Mesendoderm (in vitro differentiated cells): ENCODE results near the gene MAPK8IP1.
A peak's percentile ranks its signal among the peaks of the same experiment; 100 is the strongest.

Source experiments
- DNase-seq: peaks from one replicate; pipeline ENCODE4 v3.0.0; 2013
- H2AK5ac ChIP-seq: 2 replicates; pipeline ENCODE4 v1.6.1; 2013; ENCODE audit warnings: low read length, inconsistent platforms
- H2BK120ac ChIP-seq: 2 replicates; pipeline ENCODE4 v1.6.1; 2013; ENCODE audit warnings: low read depth, mild to moderate bottlenecking, low read length, moderate library complexity, mixed read lengths
- H2BK15ac ChIP-seq: replicated peaks from 2 replicates; pipeline ENCODE4 v1.6.1; 2013; ENCODE audit warnings: low read depth, mild to moderate bottlenecking, moderate library complexity
- H2BK5ac ChIP-seq: 2 replicates; pipeline ENCODE4 v1.6.1; 2013; ENCODE audit warnings: low read length, inconsistent platforms
- H3K18ac ChIP-seq: 2 replicates; pipeline ENCODE4 v1.6.1; 2013; ENCODE audit warnings: mild to moderate bottlenecking, low read length, mixed read lengths
- H3K23ac ChIP-seq: one replicate; pipeline ENCODE4 v1.6.1; 2013; ENCODE audit warnings: low read length
- H3K27ac ChIP-seq: 2 replicates; pipeline ENCODE4 v1.5.1; 2013; ENCODE audit warnings: low read depth, mild to moderate bottlenecking, inconsistent platforms, low read length, moderate library complexity
- H3K27me3 ChIP-seq: 2 replicates; pipeline ENCODE4 v1.6.1; 2013; ENCODE audit warnings: low read length, control low read depth, mild to moderate bottlenecking, inconsistent platforms; ENCODE audit not compliant: insufficient read depth, poor library complexity
- H3K36me3 ChIP-seq: 2 replicates; pipeline ENCODE4 v1.6.1; 2013; ENCODE audit warnings: low read length, inconsistent platforms; ENCODE audit not compliant: control insufficient read depth, insufficient read depth
- H3K4ac ChIP-seq: one replicate; pipeline ENCODE4 v1.6.1; 2013; ENCODE audit warnings: low read depth, mild to moderate bottlenecking, low read length, moderate library complexity
- H3K4me1 ChIP-seq: 2 replicates; pipeline ENCODE4 v1.6.1; 2013; ENCODE audit warnings: low read depth, low read length, inconsistent platforms; ENCODE audit not compliant: control insufficient read depth
- H3K4me2 ChIP-seq: 2 replicates; pipeline ENCODE4 v1.6.1; 2013; ENCODE audit warnings: low read length
- H3K4me3 ChIP-seq: 2 replicates; pipeline ENCODE4 v1.5.1; 2013; ENCODE audit warnings: mild to moderate bottlenecking, low read length
- H3K56ac ChIP-seq: one replicate; pipeline ENCODE4 v1.6.1; 2013; ENCODE audit warnings: low read length
- H3K79me1 ChIP-seq: 2 replicates; pipeline ENCODE4 v1.6.1; 2013; ENCODE audit warnings: low read length, inconsistent platforms
- H3K79me2 ChIP-seq: 2 replicates; pipeline ENCODE4 v1.6.1; 2013; ENCODE audit warnings: mild to moderate bottlenecking, low read length; ENCODE audit not compliant: control insufficient read depth, insufficient read depth
- H3K9ac ChIP-seq: 2 replicates; pipeline ENCODE4 v1.6.1; 2013; ENCODE audit warnings: low read length, inconsistent platforms
- H4K5ac ChIP-seq: one replicate; pipeline ENCODE4 v1.6.1; 2013; ENCODE audit warnings: low read length
- H4K8ac ChIP-seq: one replicate; pipeline ENCODE4 v1.6.1; 2013; ENCODE audit warnings: low read depth, mild to moderate bottlenecking, control low read depth, low read length, moderate library complexity
- WGBS: extraction: QIAGEN DNeasy Blood & Tissue Kit; methylation state at CpG from one replicate; pipeline ENCODE4 v1.1.7; 2013; ENCODE audit warnings: low lambda C conversion rate, missing lambda C conversion rate; ENCODE audit not compliant: insufficient coverage; ENCODE audit errors: extremely low coverage; 5-methylcytosine and 5-hydroxymethylcytosine counted together

The MAPK8IP1 gene

DNA sequence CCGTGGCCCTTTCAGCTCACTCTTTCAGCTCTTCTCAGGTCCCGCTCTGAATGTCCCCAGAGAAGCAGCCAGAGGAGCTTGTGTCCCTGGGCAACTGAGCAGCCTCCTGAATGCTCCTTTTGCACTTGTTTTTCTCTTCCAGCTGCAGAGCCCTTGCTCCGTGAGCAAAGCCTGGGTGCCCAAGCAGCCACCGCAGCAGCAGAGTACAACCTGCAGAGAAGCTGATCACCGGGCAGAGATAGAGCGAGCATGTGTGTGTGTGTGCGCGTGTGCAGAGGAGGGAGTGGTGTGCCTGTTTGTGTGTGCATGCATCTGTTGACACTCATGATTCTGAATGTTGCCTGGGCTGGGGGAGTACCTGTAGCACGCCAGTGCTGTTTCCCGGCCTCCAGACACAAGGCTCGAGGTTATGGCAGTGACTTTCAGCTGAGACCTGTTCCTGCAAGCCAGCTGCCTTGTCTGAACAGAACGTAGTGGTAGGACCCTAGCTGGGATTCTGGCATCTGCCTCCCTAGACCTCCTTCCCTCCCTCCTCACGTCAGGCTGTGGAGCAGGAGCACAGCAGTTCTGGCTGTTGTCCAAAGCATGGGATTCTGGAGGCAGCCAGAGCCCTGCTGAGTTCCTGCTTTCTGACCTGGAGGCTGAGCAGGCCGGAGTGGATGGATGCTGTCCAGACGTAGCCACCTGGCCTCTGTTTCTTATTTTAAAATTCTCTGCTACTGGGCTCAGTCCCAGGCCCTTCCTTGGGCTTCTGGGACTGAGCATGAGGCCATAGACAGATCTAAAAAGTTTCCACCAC is 4.5 kb upstream of the MAPK8IP1 start:
- Histone ChIP-seq H3K79me2 (no peaks in the 10 kb centered on the region), H3K4me2 (no peak overlapping the region), H3K27me3 (no peaks in the 10 kb centered on the region), H2BK15ac (no peak overlapping the region), H2BK120ac (no peak overlapping the region), H4K8ac (no peak overlapping the region), H3K4me1 (peaks cover 3% of the 10 kb centered on the region), H3K36me3 (no peaks in the 10 kb centered on the region), H3K79me1 (no peaks in the 10 kb centered on the region), H3K56ac (no peak overlapping the region), H2AK5ac (no peak overlapping the region), H2BK5ac (no peak overlapping the region), H3K18ac (no peak overlapping the region), H3K4me3 (no peak overlapping the region), H3K9ac (no peak overlapping the region), H4K5ac (no peak overlapping the region), H3K27ac (no peak overlapping the region), H3K23ac (no peak overlapping the region), H3K4ac (no peak overlapping the region)
- no CpG with 5 or more reads among the region's 15 CpGs for whole genome bisulfite sequencing
- no peak for DNase-seq

- no peak overlapping the region for H3K4ac ChIP-seq
- H3K56ac ChIP-seq = no peak overlapping the region
- H2BK5ac ChIP-seq = no peak overlapping the region
- no peak overlapping the region for H4K5ac ChIP-seq
- H3K79me1 ChIP-seq = no peaks in the 10 kb centered on the region
- no peaks in the 10 kb centered on the region for H3K27me3 ChIP-seq
- H3K4me3 ChIP-seq = no peak overlapping the region
- no peak overlapping the region for H3K4me2 ChIP-seq
- H3K79me2 ChIP-seq = no peaks in the 10 kb centered on the region
- no peak overlapping the region for H3K18ac ChIP-seq
- H3K36me3 ChIP-seq = no peaks in the 10 kb centered on the region
- H3K27ac ChIP-seq = no peak overlapping the region
- no peak for DNase-seq
- no peak overlapping the region for H3K23ac ChIP-seq
- no CpG with 5 or more reads among the region's 6 CpGs for WGBS
- no peaks in the 10 kb centered on the region for H3K4me1 ChIP-seq
- H2BK120ac ChIP-seq = no peak overlapping the region
- no peak overlapping the region for H2BK15ac ChIP-seq
- H3K9ac ChIP-seq = no peak overlapping the region
- H2AK5ac ChIP-seq = no peak overlapping the region
- no peak overlapping the region for H4K8ac ChIP-seq
Measured at GRCh38 chr11:45881708-45882368, 3.6 kb upstream of the MAPK8IP1 start.

DNA sequence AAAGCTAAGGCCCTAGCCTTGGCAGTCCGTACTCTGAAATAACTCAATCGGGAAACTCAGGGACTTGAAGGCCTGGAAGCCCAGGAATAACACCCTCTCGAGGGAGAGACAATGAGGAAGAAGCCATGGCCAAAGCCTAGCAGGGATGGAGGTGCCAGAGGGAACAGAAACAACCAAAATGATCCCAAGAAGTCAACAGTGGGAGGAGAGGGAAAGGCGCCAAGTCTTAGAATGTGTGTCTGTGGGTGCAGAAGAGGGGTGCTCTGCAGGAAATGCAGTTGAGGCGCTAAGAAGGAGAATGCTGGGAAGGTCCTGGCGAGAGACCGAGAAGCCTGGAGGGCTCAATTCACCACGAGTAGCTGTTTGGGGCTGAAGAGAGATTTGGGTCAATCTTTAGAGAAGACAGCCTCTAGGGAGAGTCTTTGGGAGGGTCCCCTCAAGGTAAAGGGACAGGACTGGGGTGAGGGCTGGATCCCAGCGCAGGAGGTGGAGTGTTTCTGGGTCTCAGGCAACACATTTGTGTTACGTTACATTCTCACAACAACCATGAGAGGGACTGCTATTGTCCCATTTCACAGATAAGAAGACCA is 760 bp upstream of the MAPK8IP1 start:
- no peak for DNase-seq
- Histone ChIP-seq H3K4ac (no peak overlapping the region), H3K27me3 (no peaks in the 10 kb centered on the region), H3K36me3 (no peaks in the 10 kb centered on the region), H4K8ac (no peak overlapping the region), H3K56ac (no peak overlapping the region), H3K4me2 (no peak overlapping the region), H3K79me1 (no peaks in the 10 kb centered on the region), H2BK15ac (no peak overlapping the region), H2AK5ac (no peak overlapping the region), H3K27ac (no peak overlapping the region), H3K9ac (no peak overlapping the region), H2BK5ac (no peak overlapping the region), H4K5ac (no peak overlapping the region), H3K18ac (no peak overlapping the region), H3K79me2 (no peaks in the 10 kb centered on the region), H2BK120ac (no peak overlapping the region), H3K4me1 (no peaks in the 10 kb centered on the region), H3K23ac (no peak overlapping the region), H3K4me3 (no peak overlapping the region)
- WGBS = no CpG with 5 or more reads among the region's 10 CpGs

- H4K5ac ChIP-seq = no peak overlapping the region
- no peak overlapping the region for H2AK5ac ChIP-seq
- H3K27ac ChIP-seq = no peak overlapping the region
- H3K4ac ChIP-seq = no peak overlapping the region
- H4K8ac ChIP-seq = no peak overlapping the region
- H2BK120ac ChIP-seq = no peak overlapping the region
- no peak overlapping the region for H2BK5ac ChIP-seq
- peak overlapping the region; percentile 47 for H3K4me3 ChIP-seq
- no peak overlapping the region for H3K23ac ChIP-seq
- DNase-seq = peak; percentile 54
- no peaks in the 10 kb centered on the region for H3K79me2 ChIP-seq
- H3K56ac ChIP-seq = peak overlapping the region; percentile 73
- no CpG with 5 or more reads among the region's 43 CpGs for WGBS
- peak overlapping the region; percentile 54 for H3K9ac ChIP-seq
- no peaks in the 10 kb centered on the region for H3K79me1 ChIP-seq
- H3K4me1 ChIP-seq = no peaks in the 10 kb centered on the region
- no peaks in the 10 kb centered on the region for H3K27me3 ChIP-seq
- H3K4me2 ChIP-seq = peak overlapping the region; percentile 64
- H3K36me3 ChIP-seq = no peaks in the 10 kb centered on the region
- H3K18ac ChIP-seq = no peak overlapping the region
- H2BK15ac ChIP-seq = no peak overlapping the region
Measured at GRCh38 chr11:45885921-45886721, 670 bp downstream of the MAPK8IP1 start.

- H3K4ac ChIP-seq = no peak overlapping the region
- H3K27ac ChIP-seq = no peak overlapping the region
- H2AK5ac ChIP-seq = no peak overlapping the region
- no peak overlapping the region for H2BK5ac ChIP-seq
- no peak overlapping the region for H3K4me2 ChIP-seq
- H3K4me3 ChIP-seq = no peak overlapping the region
- no peak overlapping the region for H4K5ac ChIP-seq
- H3K23ac ChIP-seq = no peak overlapping the region
- no peaks in the 10 kb centered on the region for H3K79me1 ChIP-seq
- H2BK120ac ChIP-seq = no peak overlapping the region
- H3K9ac ChIP-seq = no peak overlapping the region
- no CpG with 5 or more reads among the region's 4 CpGs for WGBS
- H2BK15ac ChIP-seq = no peak overlapping the region
- no peak overlapping the region for H3K56ac ChIP-seq
- H4K8ac ChIP-seq = no peak overlapping the region
- no peaks in the 10 kb centered on the region for H3K27me3 ChIP-seq
- no peaks in the 10 kb centered on the region for H3K4me1 ChIP-seq
- no peak for DNase-seq
- H3K18ac ChIP-seq = no peak overlapping the region
- H3K36me3 ChIP-seq = no peaks in the 10 kb centered on the region
- no peaks in the 10 kb centered on the region for H3K79me2 ChIP-seq
Measured at GRCh38 chr11:45886816-45887520, 1.5 kb downstream of the MAPK8IP1 start.
